A673 (cell line): ENCODE data around the gene GDF10.

Source experiments
- EZH2 ChIP-seq: fragments of 200-600 bp; sonication (generic); IDR thresholded peaks from 2 replicates; pipeline ENCODE4 v1.6.1; 2017; ENCODE audit warnings: borderline replicate concordance, low read depth, mild to moderate bottlenecking, mixed read lengths, antibody characterized with exemption, low read length; ENCODE audit not compliant: poor library complexity, severe bottlenecking
- TF ChIP-seq, protein P1 (sequence below): fragments of 300-800, 200-600 bp; sonication (generic); conservative IDR thresholded peaks from 2 replicates; pipeline ENCODE4 v1.5.1; 2017; ENCODE audit warnings: low read depth, mild to moderate bottlenecking, antibody characterized with exemption, low read length, moderate library complexity, mixed read lengths

DNA sequence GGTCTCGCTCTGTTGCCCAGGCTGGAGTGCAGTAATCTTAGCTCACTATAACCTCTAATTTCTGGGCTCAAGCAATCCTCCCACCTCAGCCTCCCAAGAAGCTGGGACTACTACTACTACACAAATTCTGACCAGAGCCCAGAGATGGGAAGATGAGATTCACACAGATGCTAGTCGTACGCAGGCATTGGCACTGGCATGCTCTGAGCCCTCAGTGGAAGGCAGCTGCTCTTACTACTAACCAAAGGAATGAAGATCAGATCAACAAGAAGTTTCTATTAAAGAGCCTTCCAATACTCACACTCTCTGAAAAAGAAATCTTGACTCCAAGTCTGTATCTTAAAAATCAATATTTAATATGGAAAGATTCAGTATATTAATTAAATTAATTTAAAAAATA, 32.9 kb downstream of the GDF10 start:
- TF ChIP-seq, protein P1, sequence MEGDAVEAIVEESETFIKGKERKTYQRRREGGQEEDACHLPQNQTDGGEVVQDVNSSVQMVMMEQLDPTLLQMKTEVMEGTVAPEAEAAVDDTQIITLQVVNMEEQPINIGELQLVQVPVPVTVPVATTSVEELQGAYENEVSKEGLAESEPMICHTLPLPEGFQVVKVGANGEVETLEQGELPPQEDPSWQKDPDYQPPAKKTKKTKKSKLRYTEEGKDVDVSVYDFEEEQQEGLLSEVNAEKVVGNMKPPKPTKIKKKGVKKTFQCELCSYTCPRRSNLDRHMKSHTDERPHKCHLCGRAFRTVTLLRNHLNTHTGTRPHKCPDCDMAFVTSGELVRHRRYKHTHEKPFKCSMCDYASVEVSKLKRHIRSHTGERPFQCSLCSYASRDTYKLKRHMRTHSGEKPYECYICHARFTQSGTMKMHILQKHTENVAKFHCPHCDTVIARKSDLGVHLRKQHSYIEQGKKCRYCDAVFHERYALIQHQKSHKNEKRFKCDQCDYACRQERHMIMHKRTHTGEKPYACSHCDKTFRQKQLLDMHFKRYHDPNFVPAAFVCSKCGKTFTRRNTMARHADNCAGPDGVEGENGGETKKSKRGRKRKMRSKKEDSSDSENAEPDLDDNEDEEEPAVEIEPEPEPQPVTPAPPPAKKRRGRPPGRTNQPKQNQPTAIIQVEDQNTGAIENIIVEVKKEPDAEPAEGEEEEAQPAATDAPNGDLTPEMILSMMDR: no peak
- TF ChIP-seq EZH2: no peak
